GM12892 (cell line): Measurements from ENCODE around the gene PABPN1L.

Experiments
- DNase-seq: peaks from one replicate; pipeline ENCODE4 v3.0.0; 2011; ENCODE audit not compliant: insufficient read length
- FAIRE-seq: peaks from 2 replicates; lab custom pipeline; 2011; peaks lifted over from hg19 to GRCh38; lab: Jason Lieb, UNC
- POLR2A ChIP-seq: IDR thresholded peaks from 2 replicates; pipeline ENCODE4 v1.6.1; 2011; ENCODE audit warnings: low read depth, low read length, control low read depth
- POLR2AphosphoS5 ChIP-seq: IDR thresholded peaks from 2 replicates; pipeline ENCODE4 v1.6.1; 2011; ENCODE audit warnings: low read depth, low read length, control low read depth
- TAF1 ChIP-seq: IDR thresholded peaks from 2 replicates; pipeline ENCODE4 v1.6.1; 2011; ENCODE audit warnings: low read depth, mild to moderate bottlenecking, control low read depth, low read length, borderline replicate concordance

The PABPN1L gene

GRCh38 chr16:88888461-88889387 lies 22.3 kb upstream of the PABPN1L start:
- TF ChIP-seq POLR2AphosphoS5: no peak
- TF ChIP-seq TAF1: no peak
- no peak for TF ChIP-seq POLR2A
- no peak for DNase-seq
- FAIRE-seq: no peak

- no peak for TF ChIP-seq POLR2A
- no peak for TF ChIP-seq POLR2AphosphoS5
- no peak for TF ChIP-seq TAF1
- FAIRE-seq (no peak), DNase-seq (no peak)
Measured at GRCh38 chr16:88888057-88888456, 21.6 kb upstream of the PABPN1L start.

GRCh38 chr16:88886845-88887521 lies 20.5 kb upstream of the PABPN1L start:
- DNase-seq (no peak), FAIRE-seq (no peak)
- TF ChIP-seq POLR2AphosphoS5 (no peak), TAF1 (no peak), POLR2A (no peak)

- DNase-seq (no peak), FAIRE-seq (no peak)
- no peak for TF ChIP-seq POLR2AphosphoS5
- no peak for TF ChIP-seq POLR2A
- TF ChIP-seq TAF1: no peak
Measured at GRCh38 chr16:88886420-88886844, 20.0 kb upstream of the PABPN1L start.

GRCh38 chr16:88885693-88886280 lies 19.3 kb upstream of the PABPN1L start:
- DNase-seq (no peak), FAIRE-seq (no peak)
- TF ChIP-seq TAF1: no peak
- no peak for TF ChIP-seq POLR2A
- no peak for TF ChIP-seq POLR2AphosphoS5

- TF ChIP-seq POLR2A: no peak
- TF ChIP-seq POLR2AphosphoS5: no peak
- no peak for TF ChIP-seq TAF1
- FAIRE-seq (no peak), DNase-seq (no peak)
Measured at GRCh38 chr16:88884569-88885271, 18.3 kb upstream of the PABPN1L start.

- DNase-seq: no peak
- FAIRE-seq: no peak
- no peak for TF ChIP-seq TAF1
- no peak for TF ChIP-seq POLR2A
- TF ChIP-seq POLR2AphosphoS5: no peak
Measured at GRCh38 chr16:88883946-88884345, 17.5 kb upstream of the PABPN1L start.

- no peak for FAIRE-seq
- DNase-seq: no peak
Measured at GRCh38 chr16:88883117-88883895, 16.8 kb upstream of the PABPN1L start.

GRCh38 chr16:88882358-88883030 lies 16.0 kb upstream of the PABPN1L start:
- FAIRE-seq (no peak), DNase-seq (no peak)
- TF ChIP-seq POLR2AphosphoS5: no peak
- no peak for TF ChIP-seq TAF1
- TF ChIP-seq POLR2A: no peak

More at GRCh38 chr16:88883117-88883895, 16.8 kb upstream of the PABPN1L start:
- TF ChIP-seq POLR2A: no peak
- no peak for TF ChIP-seq POLR2AphosphoS5
- TF ChIP-seq TAF1: no peak

- DNase-seq: no peak
- FAIRE-seq: no peak
- no peak for TF ChIP-seq POLR2A
- no peak for TF ChIP-seq POLR2AphosphoS5
- no peak for TF ChIP-seq TAF1
Measured at GRCh38 chr16:88881675-88882357, 15.4 kb upstream of the PABPN1L start.
